ENCODE results near the gene EFHD1.
A peak's percentile ranks its signal among the peaks of the same experiment; 100 is the strongest.
"Not testable (repeated sequence)": the region's sequence is repeated elsewhere in the genome, so short reads cannot be mapped to it uniquely, and the experiment has no call there.

Gene EFHD1

DNA sequence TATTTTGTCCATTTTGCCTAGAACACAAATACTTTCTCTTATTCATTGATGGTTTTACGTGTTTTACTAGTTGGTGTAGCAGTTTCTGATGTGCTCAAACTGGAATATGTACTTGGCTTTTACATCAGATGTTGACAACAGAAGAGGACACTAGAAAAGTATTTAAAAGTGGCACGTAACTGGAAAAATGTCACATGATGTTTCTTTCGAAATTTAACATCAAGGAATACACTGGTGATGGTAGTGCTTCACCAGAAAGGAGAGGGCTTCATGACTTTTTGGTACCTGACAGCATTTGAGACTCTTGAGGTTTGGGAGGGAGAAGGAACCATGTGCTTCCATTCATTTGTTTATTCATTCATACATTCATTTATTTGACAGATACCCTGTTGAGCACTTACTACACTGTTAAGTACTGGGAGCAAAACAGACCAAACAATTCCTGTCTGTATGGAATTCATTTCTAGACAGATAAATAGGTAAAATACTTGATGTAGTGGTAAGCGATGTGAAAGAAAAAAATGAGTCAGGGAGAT lies 65.2 kb downstream of the EFHD1 start:
- peak overlapping the region; percentile 88 to 95 for H3K4me3 ChIP-seq (ENCODE audit: low read depth in 1 of 2, low read length in 2 of 2)
- no peaks in the 10 kb centered on the region for H3K9me3 ChIP-seq (ENCODE audit: control insufficient read depth in 1 of 2, low read length in 2 of 2)
- peaks cover 15 to 38% of the 10 kb centered on the region in 2 donors for H3K4me1 ChIP-seq (ENCODE audit: control insufficient read depth in 1 of 2, insufficient read depth in 2 of 2, low read length in 2 of 2)
- H3K36me3 ChIP-seq (ENCODE audit: control insufficient read depth in 1 of 2, insufficient read depth in 2 of 2, low read length in 2 of 2), result peaks cover under 1 to 7% of the 10 kb centered on the region in 2 donors
- no peak overlapping the region for H3K27ac ChIP-seq (ENCODE audit: low read length)
- no peaks in the 10 kb centered on the region for H3K27me3 ChIP-seq (ENCODE audit: low read depth, low read length)

DNA sequence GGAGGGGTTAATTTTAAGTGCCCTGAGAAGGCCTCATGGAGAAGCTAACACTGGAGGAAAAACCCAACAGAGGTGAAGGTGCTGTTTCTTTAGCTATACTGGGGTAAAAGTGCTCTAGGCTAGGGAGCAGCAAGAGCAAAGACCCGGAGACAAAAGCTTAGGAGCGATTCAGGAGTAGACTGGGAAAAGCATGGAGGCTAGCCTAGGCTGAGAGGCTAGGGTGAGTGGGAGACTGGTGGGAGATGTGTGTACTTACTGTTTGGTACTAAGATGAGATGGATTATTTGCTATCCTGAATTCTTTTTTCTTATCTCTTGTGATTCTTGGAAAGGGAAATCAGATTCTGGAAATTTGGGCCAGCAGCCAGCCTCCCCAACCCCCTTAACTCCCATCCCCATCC lies 65.7 kb downstream of the EFHD1 start:
- H3K4me1 ChIP-seq (ENCODE audit: control insufficient read depth in 1 of 2, insufficient read depth in 2 of 2, low read length in 2 of 2), result peaks cover 15 to 38% of the 10 kb centered on the region in 2 donors
- no peak overlapping the region for H3K27ac ChIP-seq (ENCODE audit: low read length)
- peaks cover 4 to 11% of the 10 kb centered on the region in 2 donors for H3K36me3 ChIP-seq (ENCODE audit: control insufficient read depth in 1 of 2, insufficient read depth in 2 of 2, low read length in 2 of 2)

DNA sequence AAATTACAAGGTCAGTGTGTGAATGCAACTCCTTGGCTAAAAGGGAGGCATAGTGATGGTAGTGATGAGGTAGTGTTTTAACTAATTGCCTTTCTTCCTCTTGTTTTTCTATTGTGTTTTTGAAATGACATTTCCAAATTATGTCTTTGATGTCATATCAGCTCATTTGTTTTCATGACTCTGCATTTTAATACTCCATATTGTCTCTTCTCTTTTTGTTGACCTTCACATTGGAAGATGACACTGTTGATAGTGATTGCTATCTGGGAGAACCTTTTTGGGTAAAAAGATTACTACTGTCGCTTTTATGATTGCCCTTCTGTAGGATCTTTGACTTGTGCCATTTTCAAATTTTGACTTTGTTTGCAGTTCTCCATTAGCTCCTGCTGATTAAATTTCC lies 66.8 kb downstream of the EFHD1 start:
- Histone ChIP-seq H3K27me3 (ENCODE audit: low read depth, low read length) (no peaks in the 10 kb centered on the region), H3K9me3 (ENCODE audit: control insufficient read depth in 1 of 2, low read length in 2 of 2) (no peaks in the 10 kb centered on the region), H3K27ac (ENCODE audit: low read length) (no peak overlapping the region), H3K4me1 (ENCODE audit: control insufficient read depth in 1 of 2, insufficient read depth in 2 of 2, low read length in 2 of 2) (peaks cover 15 to 38% of the 10 kb centered on the region in 2 donors), H3K4me3 (ENCODE audit: low read depth in 1 of 2, low read length in 2 of 2) (no peak overlapping the region), H3K36me3 (ENCODE audit: control insufficient read depth in 1 of 2, insufficient read depth in 2 of 2, low read length in 2 of 2) (peaks cover 7 to 16% of the 10 kb centered on the region in 2 donors)

More for the DNA sequence above, 65.7 kb downstream of the EFHD1 start:
- no peaks in the 10 kb centered on the region for H3K9me3 ChIP-seq (ENCODE audit: control insufficient read depth in 1 of 2, low read length in 2 of 2)
- no peaks in the 10 kb centered on the region for H3K27me3 ChIP-seq (ENCODE audit: low read depth, low read length)
- peak overlapping the region in 1 of 2 donors; percentile 95 for H3K4me3 ChIP-seq (ENCODE audit: low read depth in 1 of 2, low read length in 2 of 2)

DNA sequence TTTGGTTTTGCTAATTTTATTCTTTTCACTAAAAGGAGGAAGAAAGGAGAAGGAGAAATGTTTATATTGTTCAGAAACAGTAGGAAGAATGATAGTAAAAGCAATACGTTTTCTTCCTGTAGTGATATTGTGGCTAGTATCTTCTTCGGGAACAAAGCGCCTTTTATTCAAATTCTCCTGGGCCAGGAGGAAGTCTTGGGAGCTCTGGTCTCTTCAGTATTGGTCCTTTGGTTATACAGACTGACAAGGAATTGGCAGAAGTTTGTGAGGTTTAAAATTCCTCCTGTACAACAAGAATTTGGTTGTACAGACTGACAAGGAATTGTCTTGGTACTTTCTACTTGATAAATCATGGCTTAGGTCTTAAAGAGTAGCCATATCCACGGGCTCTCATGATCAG lies 73.7 kb downstream of the EFHD1 start:
- Histone ChIP-seq H3K27me3 (ENCODE audit: low read depth, low read length) (no peaks in the 10 kb centered on the region), H3K4me1 (ENCODE audit: control insufficient read depth in 1 of 2, insufficient read depth in 2 of 2, low read length in 2 of 2) (no peaks in the 10 kb centered on the region), H3K9me3 (ENCODE audit: control insufficient read depth in 1 of 2, low read length in 2 of 2) (no peaks in the 10 kb centered on the region), H3K4me3 (ENCODE audit: low read depth in 1 of 2, low read length in 2 of 2) (no peak overlapping the region), H3K27ac (ENCODE audit: low read length) (no peak overlapping the region), H3K36me3 (ENCODE audit: control insufficient read depth in 1 of 2, insufficient read depth in 2 of 2, low read length in 2 of 2) (peaks cover 15 to 18% of the 10 kb centered on the region in 2 donors)

DNA sequence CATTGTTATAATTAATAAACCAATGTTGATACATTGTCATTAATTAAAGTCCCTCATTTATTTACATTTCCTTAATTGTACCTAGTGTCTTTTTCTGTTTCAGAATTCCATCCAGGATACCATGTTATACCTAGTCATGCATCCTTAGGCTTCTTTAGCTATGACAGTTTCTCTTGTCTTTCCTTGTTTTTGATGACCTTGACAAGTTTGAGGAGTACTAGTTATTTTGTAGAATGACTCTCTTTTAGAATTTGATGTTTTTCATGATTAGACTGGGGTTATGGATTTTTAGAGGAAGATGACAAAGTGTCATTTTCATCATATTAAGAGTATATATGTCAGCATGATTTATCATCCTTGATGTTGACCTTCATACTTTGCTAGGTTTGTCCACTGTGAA lies 80.1 kb downstream of the EFHD1 start:
- no peak overlapping the region for H3K4me3 ChIP-seq (ENCODE audit: low read depth in 1 of 2, low read length in 2 of 2)
- no peaks in the 10 kb centered on the region for H3K9me3 ChIP-seq (ENCODE audit: control insufficient read depth in 1 of 2, low read length in 2 of 2)
- no peaks in the 10 kb centered on the region for H3K4me1 ChIP-seq (ENCODE audit: control insufficient read depth in 1 of 2, insufficient read depth in 2 of 2, low read length in 2 of 2)
- no peaks in the 10 kb centered on the region for H3K27me3 ChIP-seq (ENCODE audit: low read depth, low read length)
- no peak overlapping the region for H3K27ac ChIP-seq (ENCODE audit: low read length)
- H3K36me3 ChIP-seq (ENCODE audit: control insufficient read depth in 1 of 2, insufficient read depth in 2 of 2, low read length in 2 of 2), result peaks cover 4 to 12% of the 10 kb centered on the region in 2 donors

DNA sequence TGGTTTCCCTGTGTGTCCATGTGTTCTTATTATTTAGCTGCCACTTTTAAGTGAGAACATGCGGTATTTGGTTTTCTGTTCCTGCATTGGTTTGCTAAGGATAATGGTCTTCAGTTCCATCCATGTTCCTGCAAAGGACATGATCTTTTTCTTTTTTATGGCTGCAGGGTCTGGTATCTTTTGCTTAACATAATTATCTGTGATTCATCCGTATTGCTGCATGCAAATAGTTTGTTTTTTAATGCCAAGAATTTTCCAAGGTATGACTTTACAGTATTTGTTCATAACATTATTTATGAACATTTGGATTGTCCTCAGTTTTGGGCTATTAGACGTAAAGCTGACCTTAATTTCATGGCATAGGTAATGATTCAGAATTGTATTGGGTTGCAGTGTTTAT lies 81.6 kb downstream of the EFHD1 start:
- no peaks in the 10 kb centered on the region for H3K9me3 ChIP-seq (ENCODE audit: control insufficient read depth in 1 of 2, low read length in 2 of 2)
- H3K36me3 ChIP-seq (ENCODE audit: control insufficient read depth in 1 of 2, insufficient read depth in 2 of 2, low read length in 2 of 2), result peaks cover 4 to 12% of the 10 kb centered on the region in 2 donors
- H3K4me1 ChIP-seq (ENCODE audit: control insufficient read depth in 1 of 2, insufficient read depth in 2 of 2, low read length in 2 of 2), result peaks cover 0 to 4% of the 10 kb centered on the region in 2 donors

DNA sequence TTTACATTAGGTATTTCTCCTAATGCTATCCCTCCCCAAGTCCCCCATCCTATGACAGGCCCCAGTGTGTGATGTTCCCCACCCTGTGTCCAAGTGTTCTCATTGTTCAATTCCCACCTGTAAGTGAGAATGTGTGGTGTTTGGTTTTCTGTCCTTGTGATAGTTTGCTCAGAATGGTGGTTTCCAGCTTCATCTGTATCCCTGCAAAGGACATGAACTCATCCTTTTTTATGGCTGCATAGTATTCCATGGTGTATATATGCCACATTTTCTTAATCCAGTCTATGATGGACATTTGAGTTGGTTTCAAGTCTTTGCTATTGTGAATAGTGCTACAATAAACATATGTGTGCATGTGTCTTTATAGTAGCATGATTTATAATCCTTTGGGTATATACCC lies 86.7 kb downstream of the EFHD1 start:
- H3K27me3 ChIP-seq (ENCODE audit: low read depth, low read length); H3K27ac ChIP-seq (ENCODE audit: low read length); H3K9me3 ChIP-seq (ENCODE audit: control insufficient read depth in 1 of 2, low read length in 2 of 2); H3K4me1 ChIP-seq (ENCODE audit: control insufficient read depth in 1 of 2, insufficient read depth in 2 of 2, low read length in 2 of 2); H3K4me3 ChIP-seq (ENCODE audit: low read depth in 1 of 2, low read length in 2 of 2); H3K36me3 ChIP-seq (ENCODE audit: control insufficient read depth in 1 of 2, insufficient read depth in 2 of 2, low read length in 2 of 2): not testable (repeated sequence)

More for the DNA sequence above, 81.6 kb downstream of the EFHD1 start:
- Histone ChIP-seq H3K27ac (ENCODE audit: low read length) (no peak overlapping the region), H3K27me3 (ENCODE audit: low read depth, low read length) (no peaks in the 10 kb centered on the region), H3K4me3 (ENCODE audit: low read depth in 1 of 2, low read length in 2 of 2) (no peak overlapping the region)

DNA sequence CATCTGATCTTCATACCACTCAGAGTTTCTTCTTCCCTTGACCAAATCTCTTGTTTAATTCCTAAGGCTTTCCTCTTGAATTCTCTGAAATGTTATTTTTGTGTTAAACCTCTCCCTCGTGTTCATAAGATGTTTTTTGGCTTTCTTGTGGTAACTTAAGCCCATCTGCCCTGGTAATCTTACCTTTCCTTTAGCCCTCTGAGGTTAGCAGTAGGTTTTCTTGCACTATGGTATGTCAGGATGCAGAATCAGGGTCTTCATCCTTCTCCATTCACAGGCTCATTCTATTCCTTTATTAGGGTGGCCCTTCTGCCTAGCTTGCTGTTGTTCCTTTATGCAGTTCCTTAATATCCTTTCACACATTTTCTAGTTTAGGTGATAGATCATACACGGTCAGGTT lies 87.9 kb downstream of the EFHD1 start:
- Histone ChIP-seq H3K9me3 (ENCODE audit: control insufficient read depth in 1 of 2, low read length in 2 of 2) (no peaks in the 10 kb centered on the region), H3K4me1 (ENCODE audit: control insufficient read depth in 1 of 2, insufficient read depth in 2 of 2, low read length in 2 of 2) (peaks cover 0 to 4% of the 10 kb centered on the region in 2 donors), H3K27me3 (ENCODE audit: low read depth, low read length) (no peaks in the 10 kb centered on the region), H3K27ac (ENCODE audit: low read length) (no peak overlapping the region), H3K36me3 (ENCODE audit: control insufficient read depth in 1 of 2, insufficient read depth in 2 of 2, low read length in 2 of 2) (peaks cover 5 to 16% of the 10 kb centered on the region in 2 donors), H3K4me3 (ENCODE audit: low read depth in 1 of 2, low read length in 2 of 2) (no peak overlapping the region)

DNA sequence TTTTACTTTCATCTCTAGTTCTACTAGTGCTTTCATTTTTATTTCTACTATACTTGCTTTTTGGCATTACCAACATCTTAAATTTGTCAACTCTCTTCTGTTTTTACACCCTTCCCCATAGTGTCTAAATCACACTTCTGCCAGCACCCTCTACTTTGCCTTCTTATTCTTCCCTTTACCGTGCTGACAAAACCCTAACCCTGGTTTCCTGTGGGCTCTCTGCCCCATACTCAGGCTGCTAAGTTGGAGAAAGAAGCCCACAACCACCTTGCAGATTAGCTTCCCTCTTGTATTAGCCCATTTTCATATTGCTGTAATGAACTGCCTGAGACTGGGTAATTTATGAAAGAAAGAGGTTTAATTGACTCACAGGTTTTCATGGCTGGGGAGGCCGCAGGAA lies 88.5 kb downstream of the EFHD1 start:
- Histone ChIP-seq H3K4me3 (ENCODE audit: low read depth in 1 of 2, low read length in 2 of 2) (no peak overlapping the region), H3K27ac (ENCODE audit: low read length) (no peak overlapping the region), H3K9me3 (ENCODE audit: control insufficient read depth in 1 of 2, low read length in 2 of 2) (no peaks in the 10 kb centered on the region), H3K36me3 (ENCODE audit: control insufficient read depth in 1 of 2, insufficient read depth in 2 of 2, low read length in 2 of 2) (peaks cover 5 to 16% of the 10 kb centered on the region in 2 donors), H3K27me3 (ENCODE audit: low read depth, low read length) (no peaks in the 10 kb centered on the region), H3K4me1 (ENCODE audit: control insufficient read depth in 1 of 2, insufficient read depth in 2 of 2, low read length in 2 of 2) (peaks cover 0 to 4% of the 10 kb centered on the region in 2 donors)

DNA sequence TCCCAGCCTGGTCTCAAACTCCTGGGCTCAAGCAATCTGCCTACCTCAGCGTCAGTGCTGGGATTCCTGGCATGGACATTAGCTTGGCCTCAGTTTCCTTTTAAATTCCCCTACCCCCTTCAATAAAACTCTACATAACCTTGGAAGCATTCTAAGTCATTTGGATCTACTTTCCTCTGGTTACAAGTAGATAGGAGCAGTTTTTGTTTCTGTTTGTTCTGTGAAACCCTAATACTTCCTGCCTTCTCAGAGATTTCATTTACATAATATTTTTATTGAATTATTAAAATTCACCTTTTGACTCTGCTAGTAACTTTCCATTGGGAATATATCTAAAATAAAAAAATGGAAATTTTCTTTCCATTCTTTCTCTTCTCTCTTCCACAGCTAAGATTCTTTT lies 89.6 kb downstream of the EFHD1 start:
- peaks cover 5 to 16% of the 10 kb centered on the region in 2 donors for H3K36me3 ChIP-seq (ENCODE audit: control insufficient read depth in 1 of 2, insufficient read depth in 2 of 2, low read length in 2 of 2)
- no peaks in the 10 kb centered on the region for H3K9me3 ChIP-seq (ENCODE audit: control insufficient read depth in 1 of 2, low read length in 2 of 2)
- no peak overlapping the region for H3K27ac ChIP-seq (ENCODE audit: low read length)
- no peak overlapping the region for H3K4me3 ChIP-seq (ENCODE audit: low read depth in 1 of 2, low read length in 2 of 2)
- peaks cover 0 to 4% of the 10 kb centered on the region in 2 donors for H3K4me1 ChIP-seq (ENCODE audit: control insufficient read depth in 1 of 2, insufficient read depth in 2 of 2, low read length in 2 of 2)
- H3K27me3 ChIP-seq (ENCODE audit: low read depth, low read length), result no peaks in the 10 kb centered on the region

DNA sequence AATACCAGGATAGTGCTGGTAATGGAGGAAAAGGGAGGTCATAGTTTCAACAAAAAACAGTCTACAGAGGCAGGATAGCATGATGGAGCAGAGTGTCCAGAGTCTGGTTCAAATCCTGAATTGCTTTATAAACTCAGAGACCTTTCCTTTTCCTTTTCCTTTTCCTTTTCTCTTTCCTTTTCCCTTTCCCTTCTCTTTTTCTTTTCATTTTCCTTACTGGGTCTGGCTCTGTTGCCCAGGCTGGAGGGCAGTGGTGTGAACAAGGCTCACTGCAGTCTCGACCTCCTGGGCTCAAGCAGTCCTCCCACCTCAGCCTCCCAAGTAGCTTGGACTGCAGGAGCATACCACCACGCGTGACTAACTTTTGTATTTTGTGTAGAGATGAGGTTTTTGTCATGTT lies 95.4 kb downstream of the EFHD1 start:
- peaks cover 0 to 7% of the 10 kb centered on the region in 2 donors for H3K4me1 ChIP-seq (ENCODE audit: control insufficient read depth in 1 of 2, insufficient read depth in 2 of 2, low read length in 2 of 2)
- no peaks in the 10 kb centered on the region for H3K27me3 ChIP-seq (ENCODE audit: low read depth, low read length)
- no peak overlapping the region for H3K27ac ChIP-seq (ENCODE audit: low read length)
- no peaks in the 10 kb centered on the region for H3K9me3 ChIP-seq (ENCODE audit: control insufficient read depth in 1 of 2, low read length in 2 of 2)
- peaks cover 2 to 25% of the 10 kb centered on the region in 2 donors for H3K36me3 ChIP-seq (ENCODE audit: control insufficient read depth in 1 of 2, insufficient read depth in 2 of 2, low read length in 2 of 2)
- no peak overlapping the region for H3K4me3 ChIP-seq (ENCODE audit: low read depth in 1 of 2, low read length in 2 of 2)

DNA sequence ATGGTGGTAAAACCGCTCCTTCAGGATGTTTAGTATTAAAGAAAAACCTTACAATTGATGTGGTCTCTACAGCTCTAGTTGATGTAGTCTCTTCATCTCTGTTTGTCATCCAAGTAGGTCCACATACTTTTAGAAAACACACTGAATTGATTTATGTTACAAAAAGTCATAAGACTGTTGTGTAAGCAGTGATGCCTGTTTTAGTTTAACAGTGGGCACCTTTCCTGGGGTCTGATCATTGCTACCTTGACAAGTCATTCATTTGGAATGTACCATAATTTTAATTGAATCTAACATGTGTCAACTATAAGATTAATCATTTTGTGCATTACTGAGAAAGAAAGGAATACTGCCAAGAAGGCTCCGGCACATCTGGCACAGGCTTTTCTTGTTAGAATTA lies 98.1 kb downstream of the EFHD1 start:
- Histone ChIP-seq H3K27me3 (ENCODE audit: low read depth, low read length) (no peaks in the 10 kb centered on the region), H3K9me3 (ENCODE audit: control insufficient read depth in 1 of 2, low read length in 2 of 2) (no peaks in the 10 kb centered on the region), H3K27ac (ENCODE audit: low read length) (no peak overlapping the region), H3K4me3 (ENCODE audit: low read depth in 1 of 2, low read length in 2 of 2) (no peak overlapping the region), H3K36me3 (ENCODE audit: control insufficient read depth in 1 of 2, insufficient read depth in 2 of 2, low read length in 2 of 2) (peaks cover 15 to 19% of the 10 kb centered on the region in 2 donors), H3K4me1 (ENCODE audit: control insufficient read depth in 1 of 2, insufficient read depth in 2 of 2, low read length in 2 of 2) (peaks cover 0 to 7% of the 10 kb centered on the region in 2 donors)
